HG02642 (cell line): ENCODE results near the gene LRBA.

Experiments
- ATAC-seq: cut with Tn5 transposase; IDR thresholded peaks from one replicate; pipeline ENCODE4 v1.9.1; 2021; ENCODE audit warnings: mild to moderate bottlenecking; ENCODE audit not compliant: unreplicated experiment, poor library complexity

The LRBA gene

GRCh38 chr4:150817804-150818528 lies 197.1 kb downstream of the LRBA start:
- no peak for ATAC-seq

- no peak for ATAC-seq
Measured at GRCh38 chr4:150817017-150817416, 198.1 kb downstream of the LRBA start.

GRCh38 chr4:150816491-150816890 lies 198.6 kb downstream of the LRBA start:
- no peak for ATAC-seq

- no peak for ATAC-seq
Measured at GRCh38 chr4:150814873-150815272, 200.2 kb downstream of the LRBA start.

GRCh38 chr4:150805183-150806025 lies 209.7 kb downstream of the LRBA start:
- no peak for ATAC-seq

- ATAC-seq, result no peak
Measured at GRCh38 chr4:150801833-150802232, 213.3 kb downstream of the LRBA start.

- no peak for ATAC-seq
Measured at GRCh38 chr4:150799207-150799606, 215.9 kb downstream of the LRBA start.

GRCh38 chr4:150794706-150795105 lies 220.4 kb downstream of the LRBA start:
- no peak for ATAC-seq

- no peak for ATAC-seq
Measured at GRCh38 chr4:150789864-150790263, 225.2 kb downstream of the LRBA start.

- no peak for ATAC-seq
Measured at GRCh38 chr4:150784939-150785338, 230.1 kb downstream of the LRBA start.

- no peak for ATAC-seq
Measured at GRCh38 chr4:150784305-150784704, 230.8 kb downstream of the LRBA start.

GRCh38 chr4:150782921-150783320 lies 232.2 kb downstream of the LRBA start:
- no peak for ATAC-seq

GRCh38 chr4:150782311-150782710 lies 232.8 kb downstream of the LRBA start:
- no peak for ATAC-seq

- no peak for ATAC-seq
Measured at GRCh38 chr4:150781191-150781590, 233.9 kb downstream of the LRBA start.

- no peak for ATAC-seq
Measured at GRCh38 chr4:150779707-150780106, 235.4 kb downstream of the LRBA start.

GRCh38 chr4:150773729-150774449 lies 241.2 kb downstream of the LRBA start:
- ATAC-seq, result no peak

GRCh38 chr4:150773032-150773431 lies 242.1 kb downstream of the LRBA start:
- no peak for ATAC-seq

- ATAC-seq, result no peak
Measured at GRCh38 chr4:150771382-150771781, 243.7 kb downstream of the LRBA start.

GRCh38 chr4:150769845-150770244 lies 245.2 kb downstream of the LRBA start:
- no peak for ATAC-seq

GRCh38 chr4:150769248-150769647 lies 245.8 kb downstream of the LRBA start:
- no peak for ATAC-seq

GRCh38 chr4:150768497-150768896 lies 246.6 kb downstream of the LRBA start:
- ATAC-seq, result no peak
